Measurements from ENCODE around the gene TENT5C.

The TENT5C gene

DNA sequence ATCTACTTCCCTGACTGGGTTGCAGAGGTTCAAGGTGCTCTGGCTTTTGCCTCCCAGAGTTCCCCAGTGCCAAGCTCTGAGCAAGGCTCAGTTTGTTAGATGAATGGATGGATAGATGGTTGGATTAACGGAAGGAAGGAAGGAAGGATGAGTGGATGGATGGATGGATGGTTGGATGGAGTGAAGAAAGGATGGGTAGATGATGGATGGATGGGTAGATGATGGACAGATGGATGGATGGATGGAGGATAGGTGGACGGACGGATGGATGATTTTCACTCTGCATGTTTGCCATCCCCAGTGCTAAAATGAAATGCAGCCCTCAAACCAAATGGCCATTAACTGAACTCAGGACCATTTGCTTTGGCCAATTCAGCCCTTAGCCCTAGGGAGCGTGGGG, 27.4 kb upstream of the TENT5C start:
- DNase-seq (ENCODE audit: low spot score), result no peak
- TF ChIP-seq, protein P1, sequence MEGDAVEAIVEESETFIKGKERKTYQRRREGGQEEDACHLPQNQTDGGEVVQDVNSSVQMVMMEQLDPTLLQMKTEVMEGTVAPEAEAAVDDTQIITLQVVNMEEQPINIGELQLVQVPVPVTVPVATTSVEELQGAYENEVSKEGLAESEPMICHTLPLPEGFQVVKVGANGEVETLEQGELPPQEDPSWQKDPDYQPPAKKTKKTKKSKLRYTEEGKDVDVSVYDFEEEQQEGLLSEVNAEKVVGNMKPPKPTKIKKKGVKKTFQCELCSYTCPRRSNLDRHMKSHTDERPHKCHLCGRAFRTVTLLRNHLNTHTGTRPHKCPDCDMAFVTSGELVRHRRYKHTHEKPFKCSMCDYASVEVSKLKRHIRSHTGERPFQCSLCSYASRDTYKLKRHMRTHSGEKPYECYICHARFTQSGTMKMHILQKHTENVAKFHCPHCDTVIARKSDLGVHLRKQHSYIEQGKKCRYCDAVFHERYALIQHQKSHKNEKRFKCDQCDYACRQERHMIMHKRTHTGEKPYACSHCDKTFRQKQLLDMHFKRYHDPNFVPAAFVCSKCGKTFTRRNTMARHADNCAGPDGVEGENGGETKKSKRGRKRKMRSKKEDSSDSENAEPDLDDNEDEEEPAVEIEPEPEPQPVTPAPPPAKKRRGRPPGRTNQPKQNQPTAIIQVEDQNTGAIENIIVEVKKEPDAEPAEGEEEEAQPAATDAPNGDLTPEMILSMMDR (IDR thresholded peaks at IDR 0.05), result no peak
- Histone ChIP-seq H3K4me3 (no peak overlapping the region), H3K27ac (no peak overlapping the region)

- Histone ChIP-seq H3K4me3 (no peak overlapping the region), H3K27ac (no peak overlapping the region)
- peak; percentile 62 for DNase-seq (ENCODE audit: low spot score)
- TF ChIP-seq, protein P1 (IDR thresholded peaks at IDR 0.05), result no peak
These were observed 26.5 kb upstream of the TENT5C start for GRCh38 chr1:117579221-117579906.

- no peak for DNase-seq (ENCODE audit: low spot score)
- Histone ChIP-seq H3K4me3 (no peak overlapping the region), H3K27ac (no peak overlapping the region)
- TF ChIP-seq, protein P1 (IDR thresholded peaks at IDR 0.05), result no peak
These were observed 25.4 kb upstream of the TENT5C start for GRCh38 chr1:117580436-117580835.

DNA sequence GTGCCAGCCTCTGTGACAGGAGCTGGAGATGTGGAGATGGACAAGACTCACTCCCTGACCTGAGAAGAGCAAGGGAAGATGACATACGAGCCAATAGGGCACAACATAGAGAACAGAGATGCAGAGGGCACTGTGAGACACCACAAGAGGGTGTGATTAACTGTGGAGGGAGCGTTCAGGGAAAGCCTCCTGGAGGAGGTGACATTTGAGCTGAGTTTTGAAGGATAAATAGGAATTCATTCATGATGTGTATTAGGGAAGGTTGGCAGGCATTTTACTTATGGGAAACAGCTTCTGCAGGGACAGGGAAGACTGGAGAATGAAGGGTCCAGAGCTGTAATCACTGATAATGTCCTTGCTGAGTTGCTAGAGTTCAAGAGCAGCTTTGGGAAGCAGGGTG, 25.0 kb upstream of the TENT5C start:
- TF ChIP-seq, protein P1 (IDR thresholded peaks at IDR 0.05), result no peak
- DNase-seq (ENCODE audit: low spot score), result no peak
- Histone ChIP-seq H3K27ac (no peak overlapping the region), H3K4me3 (no peak overlapping the region)

DNA sequence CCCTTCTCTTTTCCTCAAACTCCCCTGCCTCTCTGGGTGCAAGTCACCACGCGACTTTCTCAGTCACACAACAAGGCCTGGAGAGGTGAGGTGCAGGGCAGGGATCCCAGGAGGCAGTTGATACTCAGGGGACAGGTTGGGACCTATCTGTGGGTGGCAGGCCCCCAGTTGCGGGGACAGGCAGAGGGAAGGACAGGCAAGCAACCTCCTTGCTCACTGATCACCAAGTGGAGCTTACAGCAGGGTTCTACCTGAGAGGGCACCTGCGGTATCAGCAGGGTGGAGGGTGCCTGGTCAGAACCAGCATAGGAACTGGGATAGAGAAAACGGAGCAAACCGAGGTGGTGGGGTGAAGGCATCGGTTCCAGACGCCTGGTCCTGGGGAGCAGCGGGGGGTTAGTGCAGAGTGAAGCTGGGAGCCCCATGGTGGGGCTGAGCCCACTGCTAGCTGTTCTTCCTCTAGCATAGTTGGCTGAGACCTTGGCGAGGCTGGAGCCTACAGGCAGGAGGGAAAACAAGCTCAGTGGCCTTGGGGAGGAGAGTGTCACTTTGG, 24.4 kb upstream of the TENT5C start:
- TF ChIP-seq, protein P1 (IDR thresholded peaks at IDR 0.05), result no peak
- DNase-seq (ENCODE audit: low spot score), result no peak
- H3K27ac ChIP-seq, result no peak overlapping the region
- no peak overlapping the region for H3K4me3 ChIP-seq

- H3K27ac ChIP-seq, result no peak overlapping the region
- TF ChIP-seq, protein P1 (IDR thresholded peaks at IDR 0.05), result no peak
- H3K4me3 ChIP-seq, result no peak overlapping the region
- no peak for DNase-seq (ENCODE audit: low spot score)
These were observed 23.4 kb upstream of the TENT5C start for GRCh38 chr1:117582451-117582850.

GRCh38 chr1:117583247-117583646, 22.6 kb upstream of the TENT5C start:
- H3K27ac ChIP-seq, result no peak overlapping the region
- TF ChIP-seq, protein P1 (IDR thresholded peaks at IDR 0.05), result no peak
- no peak for DNase-seq (ENCODE audit: low spot score)
- H3K4me3 ChIP-seq, result no peak overlapping the region

Measured in coronary artery (tissue), 2 donors.